Measurements from ENCODE around the gene LRRC8C.
"Not testable (repeated sequence)": the region's sequence is repeated elsewhere in the genome, so short reads cannot be mapped to it uniquely, and the experiment has no call there.

Gene LRRC8C

GRCh38 chr1:89624314-89624713 is 8.6 kb upstream of the LRRC8C start:
- H3K9ac ChIP-seq (ENCODE audit: low read depth, low read length), result no peak overlapping the region

GRCh38 chr1:89624715-89625323 is 8.1 kb upstream of the LRRC8C start:
- Histone ChIP-seq H3K36me3 (ENCODE audit: control insufficient read depth, insufficient read depth, low read length) (no peaks in the 10 kb centered on the region), H3K4me1 (ENCODE audit: control insufficient read depth, insufficient read depth, low read length) (no peaks in the 10 kb centered on the region), H3K9ac (ENCODE audit: low read depth, low read length) (no peak overlapping the region), H3K9me3 (ENCODE audit: control insufficient read depth, insufficient read depth, low read length) (no peaks in the 10 kb centered on the region), H3K4me3 (ENCODE audit: low read depth, low read length) (no peak overlapping the region), H3K27ac (ENCODE audit: low read depth, low read length) (no peak overlapping the region), H3K27me3 (ENCODE audit: control insufficient read depth, insufficient read depth, low read length) (no peaks in the 10 kb centered on the region)

More at GRCh38 chr1:89624314-89624713, 8.6 kb upstream of the LRRC8C start:
- no peaks in the 10 kb centered on the region for H3K9me3 ChIP-seq (ENCODE audit: control insufficient read depth, insufficient read depth, low read length)
- no peak overlapping the region for H3K4me3 ChIP-seq (ENCODE audit: low read depth, low read length)
- H3K36me3 ChIP-seq (ENCODE audit: control insufficient read depth, insufficient read depth, low read length), result no peaks in the 10 kb centered on the region
- H3K4me1 ChIP-seq (ENCODE audit: control insufficient read depth, insufficient read depth, low read length), result no peaks in the 10 kb centered on the region
- no peaks in the 10 kb centered on the region for H3K27me3 ChIP-seq (ENCODE audit: control insufficient read depth, insufficient read depth, low read length)
- H3K27ac ChIP-seq (ENCODE audit: low read depth, low read length), result no peak overlapping the region

- H3K27ac ChIP-seq (ENCODE audit: low read depth, low read length), result no peak overlapping the region
- no peaks in the 10 kb centered on the region for H3K9me3 ChIP-seq (ENCODE audit: control insufficient read depth, insufficient read depth, low read length)
- no peak overlapping the region for H3K4me3 ChIP-seq (ENCODE audit: low read depth, low read length)
- peaks cover 11% of the 10 kb centered on the region for H3K27me3 ChIP-seq (ENCODE audit: control insufficient read depth, insufficient read depth, low read length)
- no peaks in the 10 kb centered on the region for H3K36me3 ChIP-seq (ENCODE audit: control insufficient read depth, insufficient read depth, low read length)
- H3K9ac ChIP-seq (ENCODE audit: low read depth, low read length), result no peak overlapping the region
- peaks cover 7% of the 10 kb centered on the region; the same call in 1 of the 2 replicates for H3K4me1 ChIP-seq (ENCODE audit: control insufficient read depth, insufficient read depth, low read length)
Observed at GRCh38 chr1:89627596-89627962, 5.3 kb upstream of the LRRC8C start.

- no peaks in the 10 kb centered on the region for H3K9me3 ChIP-seq (ENCODE audit: control insufficient read depth, insufficient read depth, low read length)
- H3K27ac ChIP-seq (ENCODE audit: low read depth, low read length), result no peak overlapping the region
- peaks cover 23% of the 10 kb centered on the region for H3K27me3 ChIP-seq (ENCODE audit: control insufficient read depth, insufficient read depth, low read length)
Observed at GRCh38 chr1:89629146-89629545, 3.8 kb upstream of the LRRC8C start.

GRCh38 chr1:89629600-89629999 is 3.3 kb upstream of the LRRC8C start:
- not testable (repeated sequence) for H3K36me3 ChIP-seq (ENCODE audit: control insufficient read depth, insufficient read depth, low read length); H3K9me3 ChIP-seq (ENCODE audit: control insufficient read depth, insufficient read depth, low read length); H3K27ac ChIP-seq (ENCODE audit: low read depth, low read length); H3K9ac ChIP-seq (ENCODE audit: low read depth, low read length); H3K4me3 ChIP-seq (ENCODE audit: low read depth, low read length)
- H3K27me3 ChIP-seq (ENCODE audit: control insufficient read depth, insufficient read depth, low read length), result peaks cover 28% of the 10 kb centered on the region
- H3K4me1 ChIP-seq (ENCODE audit: control insufficient read depth, insufficient read depth, low read length), result peaks cover 15% of the 10 kb centered on the region

More at GRCh38 chr1:89629146-89629545, 3.8 kb upstream of the LRRC8C start:
- no peak overlapping the region for H3K9ac ChIP-seq (ENCODE audit: low read depth, low read length)
- H3K4me1 ChIP-seq (ENCODE audit: control insufficient read depth, insufficient read depth, low read length), result peaks cover 12% of the 10 kb centered on the region; the same call in 1 of the 2 replicates
- H3K36me3 ChIP-seq (ENCODE audit: control insufficient read depth, insufficient read depth, low read length), result no peaks in the 10 kb centered on the region
- no peak overlapping the region for H3K4me3 ChIP-seq (ENCODE audit: low read depth, low read length)

- Histone ChIP-seq H3K4me3 (ENCODE audit: low read depth, low read length) (no peak overlapping the region), H3K4me1 (ENCODE audit: control insufficient read depth, insufficient read depth, low read length) (peaks cover 17% of the 10 kb centered on the region), H3K36me3 (ENCODE audit: control insufficient read depth, insufficient read depth, low read length) (no peaks in the 10 kb centered on the region), H3K27me3 (ENCODE audit: control insufficient read depth, insufficient read depth, low read length) (peaks cover 32% of the 10 kb centered on the region), H3K9me3 (ENCODE audit: control insufficient read depth, insufficient read depth, low read length) (no peaks in the 10 kb centered on the region), H3K27ac (ENCODE audit: low read depth, low read length) (no peak overlapping the region), H3K9ac (ENCODE audit: low read depth, low read length) (no peak overlapping the region)
Observed at GRCh38 chr1:89630048-89630447, 2.9 kb upstream of the LRRC8C start.

GRCh38 chr1:89631816-89632656 is 884 bp upstream of the LRRC8C start:
- Histone ChIP-seq H3K4me3 (ENCODE audit: low read depth, low read length) (peak overlapping the region; percentile 84), H3K4me1 (ENCODE audit: control insufficient read depth, insufficient read depth, low read length) (peaks cover 17% of the 10 kb centered on the region), H3K36me3 (ENCODE audit: control insufficient read depth, insufficient read depth, low read length) (no peaks in the 10 kb centered on the region), H3K27me3 (ENCODE audit: control insufficient read depth, insufficient read depth, low read length) (peaks cover 35% of the 10 kb centered on the region), H3K27ac (ENCODE audit: low read depth, low read length) (no peak overlapping the region), H3K9ac (ENCODE audit: low read depth, low read length) (no peak overlapping the region), H3K9me3 (ENCODE audit: control insufficient read depth, insufficient read depth, low read length) (no peaks in the 10 kb centered on the region)

GRCh38 chr1:89633248-89633799 is 404 bp downstream of the LRRC8C start:
- peak overlapping the region; percentile 30; the same call in 1 of the 2 replicates for H3K9ac ChIP-seq (ENCODE audit: low read depth, low read length)
- H3K27me3 ChIP-seq (ENCODE audit: control insufficient read depth, insufficient read depth, low read length), result peaks cover 35% of the 10 kb centered on the region
- H3K9me3 ChIP-seq (ENCODE audit: control insufficient read depth, insufficient read depth, low read length), result no peaks in the 10 kb centered on the region
- peaks cover 17% of the 10 kb centered on the region for H3K4me1 ChIP-seq (ENCODE audit: control insufficient read depth, insufficient read depth, low read length)
- H3K27ac ChIP-seq (ENCODE audit: low read depth, low read length), result no peak overlapping the region
- H3K36me3 ChIP-seq (ENCODE audit: control insufficient read depth, insufficient read depth, low read length), result no peaks in the 10 kb centered on the region
- peak overlapping the region; percentile 84 for H3K4me3 ChIP-seq (ENCODE audit: low read depth, low read length)

GRCh38 chr1:89633800-89634625 is 1.1 kb downstream of the LRRC8C start:
- peaks cover 35% of the 10 kb centered on the region for H3K27me3 ChIP-seq (ENCODE audit: control insufficient read depth, insufficient read depth, low read length)
- H3K27ac ChIP-seq (ENCODE audit: low read depth, low read length), result no peak overlapping the region
- H3K9me3 ChIP-seq (ENCODE audit: control insufficient read depth, insufficient read depth, low read length), result no peaks in the 10 kb centered on the region
- H3K9ac ChIP-seq (ENCODE audit: low read depth, low read length), result no peak overlapping the region
- H3K4me3 ChIP-seq (ENCODE audit: low read depth, low read length), result peak overlapping the region; percentile 84
- peaks cover 17% of the 10 kb centered on the region for H3K4me1 ChIP-seq (ENCODE audit: control insufficient read depth, insufficient read depth, low read length)
- H3K36me3 ChIP-seq (ENCODE audit: control insufficient read depth, insufficient read depth, low read length), result no peaks in the 10 kb centered on the region

GRCh38 chr1:89635825-89636815 is 3.2 kb downstream of the LRRC8C start:
- Histone ChIP-seq H3K9me3 (ENCODE audit: control insufficient read depth, insufficient read depth, low read length) (no peaks in the 10 kb centered on the region), H3K4me3 (ENCODE audit: low read depth, low read length) (no peak overlapping the region), H3K4me1 (ENCODE audit: control insufficient read depth, insufficient read depth, low read length) (peaks cover 17% of the 10 kb centered on the region), H3K36me3 (ENCODE audit: control insufficient read depth, insufficient read depth, low read length) (no peaks in the 10 kb centered on the region), H3K27me3 (ENCODE audit: control insufficient read depth, insufficient read depth, low read length) (peaks cover 34% of the 10 kb centered on the region), H3K27ac (ENCODE audit: low read depth, low read length) (no peak overlapping the region), H3K9ac (ENCODE audit: low read depth, low read length) (no peak overlapping the region)

Data from HUES48 (cell line).